Measurements from ENCODE around the gene SHC2. TPM values are rescaled to one million over a fixed set of nuclear protein-coding genes. Genes with fewer than 3 reads are reported as not detected.

The SHC2 gene
- total and polyA plus RNA-seq, 2 experiments from 2014 or later = 2.2 to 4.6 TPM

DNA sequence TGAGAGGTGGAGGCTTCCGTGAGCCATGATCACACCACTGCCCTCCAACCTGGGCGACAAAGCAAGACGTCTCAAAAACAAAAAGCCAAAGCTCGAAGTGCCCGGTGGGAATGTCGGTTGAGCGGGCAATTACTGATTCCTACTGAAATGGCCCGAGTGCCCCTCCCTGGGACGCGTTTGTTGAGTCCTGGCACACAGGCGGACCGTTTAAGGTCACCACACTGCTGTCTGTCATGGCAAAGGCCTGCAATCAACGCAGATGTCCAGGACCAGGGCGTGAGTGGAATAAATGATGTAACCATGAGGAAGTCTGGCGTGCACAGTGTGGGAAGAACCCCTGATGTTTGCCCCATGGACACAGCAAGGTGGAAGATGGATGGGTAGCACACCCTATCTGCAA lies 32.7 kb downstream of the SHC2 start:
- ATAC-seq (no peak), DNase-seq (ENCODE audit: low spot score) (no peak)
- H3K27ac ChIP-seq (ENCODE audit: low read depth) = no peak overlapping the region
- no peaks in the 10 kb centered on the region for H3K4me1 Mint-ChIP-seq
- H3K27ac Mint-ChIP-seq = no peak overlapping the region
- H2AFZ ChIP-seq = no peak overlapping the region
- no peaks in the 10 kb centered on the region for H3K79me2 ChIP-seq (replicated peaks; ENCODE audit: insufficient read depth)
- H3K4me3 ChIP-seq = peak overlapping the region; percentile 52
- peaks cover 18% of the 10 kb centered on the region for H3K27me3 Mint-ChIP-seq (ENCODE audit: insufficient read depth, low read depth, poor library complexity)
- no peak overlapping the region for H3K4me3 Mint-ChIP-seq
- no peaks in the 10 kb centered on the region for H3F3A ChIP-seq (replicated peaks; ENCODE audit: low read depth)
- H3K36me3 Mint-ChIP-seq (ENCODE audit: low read depth) = peaks cover 36% of the 10 kb centered on the region
- H3K9me2 ChIP-seq (ENCODE audit: insufficient read depth) = no peaks in the 10 kb centered on the region
- H4K20me1 ChIP-seq (replicated peaks; ENCODE audit: insufficient read depth) = no peaks in the 10 kb centered on the region
- peak overlapping the region; percentile 71 for H3K4me2 ChIP-seq
- no peaks in the 10 kb centered on the region for H3K4me1 ChIP-seq (ENCODE audit: insufficient read depth)
- TF ChIP-seq EZH2 (IDR thresholded peaks at IDR 0.05; ENCODE audit: low read depth, unreplicated experiment) = no peak
- no peak for TF ChIP-seq ZNF114 (CRISPR knock-in tag; IDR thresholded peaks at IDR 0.05)
- no peak for TF ChIP-seq ZNF331 (CRISPR knock-in tag; IDR thresholded peaks at IDR 0.05; ENCODE audit: low read depth)
- no peak for TF ChIP-seq CREB1 (CRISPR knock-in tag; IDR thresholded peaks at IDR 0.05; ENCODE audit: low read depth)
- TF ChIP-seq, protein P1, sequence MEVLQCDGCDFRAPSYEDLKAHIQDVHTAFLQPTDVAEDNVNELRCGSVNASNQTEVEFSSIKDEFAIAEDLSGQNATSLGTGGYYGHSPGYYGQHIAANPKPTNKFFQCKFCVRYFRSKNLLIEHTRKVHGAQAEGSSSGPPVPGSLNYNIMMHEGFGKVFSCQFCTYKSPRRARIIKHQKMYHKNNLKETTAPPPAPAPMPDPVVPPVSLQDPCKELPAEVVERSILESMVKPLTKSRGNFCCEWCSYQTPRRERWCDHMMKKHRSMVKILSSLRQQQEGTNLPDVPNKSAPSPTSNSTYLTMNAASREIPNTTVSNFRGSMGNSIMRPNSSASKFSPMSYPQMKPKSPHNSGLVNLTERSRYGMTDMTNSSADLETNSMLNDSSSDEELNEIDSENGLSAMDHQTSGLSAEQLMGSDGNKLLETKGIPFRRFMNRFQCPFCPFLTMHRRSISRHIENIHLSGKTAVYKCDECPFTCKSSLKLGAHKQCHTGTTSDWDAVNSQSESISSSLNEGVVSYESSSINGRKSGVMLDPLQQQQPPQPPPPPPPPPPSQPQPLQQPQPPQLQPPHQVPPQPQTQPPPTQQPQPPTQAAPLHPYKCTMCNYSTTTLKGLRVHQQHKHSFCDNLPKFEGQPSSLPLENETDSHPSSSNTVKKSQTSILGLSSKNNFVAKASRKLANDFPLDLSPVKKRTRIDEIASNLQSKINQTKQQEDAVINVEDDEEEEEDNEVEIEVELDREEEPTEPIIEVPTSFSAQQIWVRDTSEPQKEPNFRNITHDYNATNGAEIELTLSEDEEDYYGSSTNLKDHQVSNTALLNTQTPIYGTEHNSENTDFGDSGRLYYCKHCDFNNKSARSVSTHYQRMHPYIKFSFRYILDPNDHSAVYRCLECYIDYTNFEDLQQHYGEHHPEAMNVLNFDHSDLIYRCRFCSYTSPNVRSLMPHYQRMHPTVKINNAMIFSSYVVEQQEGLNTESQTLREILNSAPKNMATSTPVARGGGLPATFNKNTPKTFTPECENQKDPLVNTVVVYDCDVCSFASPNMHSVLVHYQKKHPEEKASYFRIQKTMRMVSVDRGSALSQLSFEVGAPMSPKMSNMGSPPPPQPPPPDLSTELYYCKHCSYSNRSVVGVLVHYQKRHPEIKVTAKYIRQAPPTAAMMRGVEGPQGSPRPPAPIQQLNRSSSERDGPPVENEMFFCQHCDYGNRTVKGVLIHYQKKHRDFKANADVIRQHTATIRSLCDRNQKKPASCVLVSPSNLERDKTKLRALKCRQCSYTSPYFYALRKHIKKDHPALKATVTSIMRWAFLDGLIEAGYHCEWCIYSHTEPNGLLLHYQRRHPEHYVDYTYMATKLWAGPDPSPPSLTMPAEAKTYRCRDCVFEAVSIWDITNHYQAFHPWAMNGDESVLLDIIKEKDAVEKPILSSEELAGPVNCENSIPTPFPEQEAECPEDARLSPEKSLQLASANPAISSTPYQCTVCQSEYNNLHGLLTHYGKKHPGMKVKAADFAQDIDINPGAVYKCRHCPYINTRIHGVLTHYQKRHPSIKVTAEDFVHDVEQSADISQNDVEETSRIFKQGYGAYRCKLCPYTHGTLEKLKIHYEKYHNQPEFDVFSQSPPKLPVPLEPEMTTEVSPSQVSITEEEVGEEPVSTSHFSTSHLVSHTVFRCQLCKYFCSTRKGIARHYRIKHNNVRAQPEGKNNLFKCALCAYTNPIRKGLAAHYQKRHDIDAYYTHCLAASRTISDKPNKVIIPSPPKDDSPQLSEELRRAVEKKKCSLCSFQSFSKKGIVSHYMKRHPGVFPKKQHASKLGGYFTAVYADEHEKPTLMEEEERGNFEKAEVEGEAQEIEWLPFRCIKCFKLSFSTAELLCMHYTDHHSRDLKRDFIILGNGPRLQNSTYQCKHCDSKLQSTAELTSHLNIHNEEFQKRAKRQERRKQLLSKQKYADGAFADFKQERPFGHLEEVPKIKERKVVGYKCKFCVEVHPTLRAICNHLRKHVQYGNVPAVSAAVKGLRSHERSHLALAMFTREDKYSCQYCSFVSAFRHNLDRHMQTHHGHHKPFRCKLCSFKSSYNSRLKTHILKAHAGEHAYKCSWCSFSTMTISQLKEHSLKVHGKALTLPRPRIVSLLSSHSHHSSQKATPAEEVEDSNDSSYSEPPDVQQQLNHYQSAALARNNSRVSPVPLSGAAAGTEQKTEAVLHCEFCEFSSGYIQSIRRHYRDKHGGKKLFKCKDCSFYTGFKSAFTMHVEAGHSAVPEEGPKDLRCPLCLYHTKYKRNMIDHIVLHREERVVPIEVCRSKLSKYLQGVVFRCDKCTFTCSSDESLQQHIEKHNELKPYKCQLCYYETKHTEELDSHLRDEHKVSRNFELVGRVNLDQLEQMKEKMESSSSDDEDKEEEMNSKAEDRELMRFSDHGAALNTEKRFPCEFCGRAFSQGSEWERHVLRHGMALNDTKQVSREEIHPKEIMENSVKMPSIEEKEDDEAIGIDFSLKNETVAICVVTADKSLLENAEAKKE (CRISPR knock-in tag; IDR thresholded peaks at IDR 0.05) = no peak
- TF ChIP-seq EZH2phosphoT487 (IDR thresholded peaks at IDR 0.05; ENCODE audit: unreplicated experiment) = no peak
- TF ChIP-seq, protein P2, sequence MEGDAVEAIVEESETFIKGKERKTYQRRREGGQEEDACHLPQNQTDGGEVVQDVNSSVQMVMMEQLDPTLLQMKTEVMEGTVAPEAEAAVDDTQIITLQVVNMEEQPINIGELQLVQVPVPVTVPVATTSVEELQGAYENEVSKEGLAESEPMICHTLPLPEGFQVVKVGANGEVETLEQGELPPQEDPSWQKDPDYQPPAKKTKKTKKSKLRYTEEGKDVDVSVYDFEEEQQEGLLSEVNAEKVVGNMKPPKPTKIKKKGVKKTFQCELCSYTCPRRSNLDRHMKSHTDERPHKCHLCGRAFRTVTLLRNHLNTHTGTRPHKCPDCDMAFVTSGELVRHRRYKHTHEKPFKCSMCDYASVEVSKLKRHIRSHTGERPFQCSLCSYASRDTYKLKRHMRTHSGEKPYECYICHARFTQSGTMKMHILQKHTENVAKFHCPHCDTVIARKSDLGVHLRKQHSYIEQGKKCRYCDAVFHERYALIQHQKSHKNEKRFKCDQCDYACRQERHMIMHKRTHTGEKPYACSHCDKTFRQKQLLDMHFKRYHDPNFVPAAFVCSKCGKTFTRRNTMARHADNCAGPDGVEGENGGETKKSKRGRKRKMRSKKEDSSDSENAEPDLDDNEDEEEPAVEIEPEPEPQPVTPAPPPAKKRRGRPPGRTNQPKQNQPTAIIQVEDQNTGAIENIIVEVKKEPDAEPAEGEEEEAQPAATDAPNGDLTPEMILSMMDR (conservative IDR thresholded peaks at IDR 0.05; ENCODE audit: low read depth in 2 of 2) = no peak
- TF ChIP-seq, protein P3, sequence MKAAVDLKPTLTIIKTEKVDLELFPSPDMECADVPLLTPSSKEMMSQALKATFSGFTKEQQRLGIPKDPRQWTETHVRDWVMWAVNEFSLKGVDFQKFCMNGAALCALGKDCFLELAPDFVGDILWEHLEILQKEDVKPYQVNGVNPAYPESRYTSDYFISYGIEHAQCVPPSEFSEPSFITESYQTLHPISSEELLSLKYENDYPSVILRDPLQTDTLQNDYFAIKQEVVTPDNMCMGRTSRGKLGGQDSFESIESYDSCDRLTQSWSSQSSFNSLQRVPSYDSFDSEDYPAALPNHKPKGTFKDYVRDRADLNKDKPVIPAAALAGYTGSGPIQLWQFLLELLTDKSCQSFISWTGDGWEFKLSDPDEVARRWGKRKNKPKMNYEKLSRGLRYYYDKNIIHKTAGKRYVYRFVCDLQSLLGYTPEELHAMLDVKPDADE (IDR thresholded peaks at IDR 0.05) = no peak
- TF ChIP-seq STAT1 (IDR thresholded peaks at IDR 0.05; ENCODE audit: unreplicated experiment) = no peak
- TF ChIP-seq JUNB (IDR thresholded peaks at IDR 0.05; ENCODE audit: unreplicated experiment) = no peak
- TF ChIP-seq REST (IDR thresholded peaks at IDR 0.05; ENCODE audit: unreplicated experiment) = no peak
- TF ChIP-seq POLR2AphosphoS5 (IDR thresholded peaks at IDR 0.05; ENCODE audit: low read depth) = no peak
- TF ChIP-seq NANOG (IDR thresholded peaks at IDR 0.05; ENCODE audit: borderline replicate concordance) = no peak
- peaks cover 42% of the 10 kb centered on the region for H3K9me3 Mint-ChIP-seq
- H3K27me3 ChIP-seq (ENCODE audit: insufficient read depth) = peaks cover 9% of the 10 kb centered on the region; the same call in 1 of the 2 replicates
- no peaks in the 10 kb centered on the region; the same call in 1 of the 2 replicates for H3K36me3 ChIP-seq (ENCODE audit: insufficient read depth)

All from GM23338 (cell line).